OCI-LY7 (cell line): Measurements from ENCODE around the gene RFX7. TPM values are rescaled to one million over a fixed set of nuclear protein-coding genes. Genes with fewer than 3 reads are reported as not detected.

Source experiments
- BruUV-seq: library from RNA; stranded (reverse); fragments of 400-500 nt; replicated peaks from 2 replicates; lab custom pipeline; 2021; lab: Mats Ljungman, UMichigan
- CTCF ChIA-PET: fragments of 300-600 bp; sonication (Branson Sonifier 250); formaldehyde crosslinking; loops from one replicate; lab custom pipeline; 2022; ENCODE audit warnings: antibody characterized with exemption; ENCODE audit not compliant: unreplicated experiment; lab: Charles Lee
- POLR2A ChIA-PET: fragments of 300-600 bp; sonication (Branson Sonifier 250); formaldehyde crosslinking; loops from one replicate; lab custom pipeline; 2022; ENCODE audit warnings: antibody characterized with exemption; lab: Charles Lee
- DNase-seq: peaks from one replicate; pipeline ENCODE4 v3.0.0-alpha.2; 2015; ENCODE audit warnings: low spot score
- H2AFZ ChIP-seq: fragments of 200-600 bp; sonication (generic), shearing (Covaris generic); 2 replicates; pipeline ENCODE4 v1.6.1; 2014; ENCODE audit warnings: mild to moderate bottlenecking, antibody characterized with exemption, low read length, moderate library complexity
- H3K27ac ChIP-seq: fragments of 200-600 bp; sonication (generic); 2 replicates; pipeline ENCODE4 v1.5.1; 2014; ENCODE audit warnings: mixed run types, low read depth, mild to moderate bottlenecking, moderate library complexity, low read length, inconsistent platforms; ENCODE audit not compliant: poor library complexity, severe bottlenecking
- H3K36me3 ChIP-seq: fragments of 200-600 bp; sonication (generic); 2 replicates; pipeline ENCODE4 v1.6.1; 2014; ENCODE audit warnings: mild to moderate bottlenecking, antibody characterized with exemption, low read length, moderate library complexity, mixed read lengths; ENCODE audit not compliant: insufficient read depth
- H3K4me1 ChIP-seq: fragments of 200-600 bp; sonication (generic); 2 replicates; pipeline ENCODE4 v1.5.1; 2014; ENCODE audit warnings: mild to moderate bottlenecking, low read length; ENCODE audit not compliant: insufficient read depth, poor library complexity, severe bottlenecking
- H3K4me2 ChIP-seq: fragments of 200-600 bp; sonication (generic); 2 replicates; pipeline ENCODE4 v1.6.1; 2014; ENCODE audit warnings: mild to moderate bottlenecking, low read length
- H3K4me3 ChIP-seq: fragments of 200-600 bp; sonication (generic); 2 replicates; pipeline ENCODE4 v1.5.1; 2014; ENCODE audit warnings: mild to moderate bottlenecking, low read depth, low read length; ENCODE audit not compliant: poor library complexity, severe bottlenecking
- H3K79me2 ChIP-seq: fragments of 200-600 bp; sonication (generic); 2 replicates; pipeline ENCODE4 v1.6.1; 2016; ENCODE audit warnings: low read depth, mild to moderate bottlenecking, low read length, moderate library complexity, mixed read lengths; ENCODE audit not compliant: insufficient read depth
- H3K9me2 ChIP-seq: fragments of 200-600 bp; sonication (generic); 2 replicates; pipeline ENCODE4 v1.6.1; 2016; ENCODE audit warnings: mild to moderate bottlenecking, low read length, mixed read lengths; ENCODE audit not compliant: insufficient read depth
- H3K9me3 ChIP-seq: fragments of 200-600 bp; sonication (generic); 2 replicates; pipeline ENCODE4 v1.6.1; 2014; ENCODE audit warnings: mild to moderate bottlenecking, mixed run types, low read length, mixed read lengths
- H4K20me1 ChIP-seq: fragments of 200-600 bp; sonication (generic); 2 replicates; pipeline ENCODE4 v1.6.1; 2014; ENCODE audit warnings: mild to moderate bottlenecking, antibody characterized with exemption, low read length, moderate library complexity, mixed read lengths; ENCODE audit not compliant: insufficient read depth
- CTCF ChIP-seq: fragments of 200-600 bp; sonication (generic); conservative IDR thresholded peaks from 2 replicates; pipeline ENCODE4 v1.5.1; 2014; ENCODE audit warnings: mild to moderate bottlenecking, antibody characterized with exemption, low read length, moderate library complexity, mixed read lengths
- EZH2phosphoT487 ChIP-seq: fragments of 200-600 bp; sonication (generic); IDR thresholded peaks from 2 replicates; pipeline ENCODE4 v1.6.1; 2018; ENCODE audit warnings: low read depth, borderline replicate concordance, mild to moderate bottlenecking, mixed run types, antibody characterized with exemption, low read length, moderate library complexity, mixed read lengths
- intact Hi-C: fragments of 100-400 bp; cut with micrococcal nuclease; formaldehyde crosslinking; loops from one replicate; pipeline ENCODE4 v1.10.0; 2022; ENCODE audit not compliant: unreplicated experiment
- total RNA-seq, 2 experiments: library from RNA; depleted of rRNA in 1 of 2; stranded (reverse); fragments of >200 nt in 1 of 2; shearing (Covaris generic) in 1 of 2; gene quantifications; 2 replicates each; pipeline ENCODE4 v1.2.3, GENCODE V29; 2014 to 2022

The RFX7 gene
- total RNA-seq, 2 experiments from 2014 or later: 10.3 to 33.9 TPM

GRCh38 chr15:56105855-56106254 lies 137.8 kb downstream of the RFX7 start:
- no TSS peak for BruUV-seq
- Histone ChIP-seq H3K9me2 (no peaks in the 10 kb centered on the region), H3K4me2 (no peak overlapping the region), H3K36me3 (peaks cover 17% of the 10 kb centered on the region), H3K9me3 (no peaks in the 10 kb centered on the region), H3K27ac (no peak overlapping the region), H3K4me3 (no peak overlapping the region), H2AFZ (no peak overlapping the region), H3K79me2 (peaks cover 5% of the 10 kb centered on the region; the same call in 1 of the 2 replicates), H4K20me1 (no peaks in the 10 kb centered on the region), H3K4me1 (no peaks in the 10 kb centered on the region)
- TF ChIP-seq CTCF (no peak), EZH2phosphoT487 (no peak)
- DNase-seq: no peak
- POLR2A ChIA-PET: no interaction called here
- intact Hi-C loops: no loop called here
- CTCF ChIA-PET: no interaction called here

GRCh38 chr15:56102441-56102840 lies 141.2 kb downstream of the RFX7 start:
- CTCF ChIA-PET: no interaction called here
- Histone ChIP-seq H3K4me1 (no peaks in the 10 kb centered on the region), H3K9me2 (no peaks in the 10 kb centered on the region), H2AFZ (no peak overlapping the region), H3K4me3 (no peak overlapping the region), H3K9me3 (no peaks in the 10 kb centered on the region), H3K79me2 (peaks cover 5% of the 10 kb centered on the region; the same call in 1 of the 2 replicates), H3K36me3 (peaks cover 38% of the 10 kb centered on the region), H3K4me2 (no peak overlapping the region), H3K27ac (no peak overlapping the region), H4K20me1 (no peaks in the 10 kb centered on the region)
- no peak for DNase-seq
- intact Hi-C loops: no loop called here
- TF ChIP-seq EZH2phosphoT487 (no peak), CTCF (no peak)
- no TSS peak for BruUV-seq
- POLR2A ChIA-PET: no interaction called here

GRCh38 chr15:56099311-56099710 lies 144.4 kb downstream of the RFX7 start:
- peaks cover 69% of the 10 kb centered on the region for H3K36me3 ChIP-seq

More at GRCh38 chr15:56099311-56099710, 144.4 kb downstream of the RFX7 start:
- TF ChIP-seq CTCF: no peak
- no peak for TF ChIP-seq EZH2phosphoT487
- no peak for DNase-seq
- CTCF ChIA-PET: no interaction called here
- H3K9me3 ChIP-seq: no peaks in the 10 kb centered on the region
- no peak overlapping the region for H2AFZ ChIP-seq
- no peak overlapping the region for H3K4me3 ChIP-seq
- POLR2A ChIA-PET: no interaction called here
- intact Hi-C loops: no loop called here
- H3K9me2 ChIP-seq: no peaks in the 10 kb centered on the region
- no peak overlapping the region for H3K4me2 ChIP-seq
- BruUV-seq: no TSS peak
- H4K20me1 ChIP-seq: no peaks in the 10 kb centered on the region
- no peak overlapping the region for H3K27ac ChIP-seq
- H3K79me2 ChIP-seq: no peaks in the 10 kb centered on the region
- no peaks in the 10 kb centered on the region for H3K4me1 ChIP-seq
